Mesendoderm (in vitro differentiated cells): ENCODE measurements around the gene VPS18. TPM values are rescaled to one million over a fixed set of nuclear protein-coding genes. Genes with fewer than 3 reads are reported as not detected.
A peak's percentile ranks its signal among the peaks of the same experiment; 100 is the strongest.

ENCODE experiments used
- DNase-seq: peaks from one replicate; pipeline ENCODE4 v3.0.0; 2013
- H2AK5ac ChIP-seq: 2 replicates; pipeline ENCODE4 v1.6.1; 2013; ENCODE audit warnings: low read length, inconsistent platforms
- H2BK120ac ChIP-seq: 2 replicates; pipeline ENCODE4 v1.6.1; 2013; ENCODE audit warnings: low read depth, mild to moderate bottlenecking, low read length, moderate library complexity, mixed read lengths
- H2BK15ac ChIP-seq: replicated peaks from 2 replicates; pipeline ENCODE4 v1.6.1; 2013; ENCODE audit warnings: low read depth, mild to moderate bottlenecking, moderate library complexity
- H2BK5ac ChIP-seq: 2 replicates; pipeline ENCODE4 v1.6.1; 2013; ENCODE audit warnings: low read length, inconsistent platforms
- H3K18ac ChIP-seq: 2 replicates; pipeline ENCODE4 v1.6.1; 2013; ENCODE audit warnings: mild to moderate bottlenecking, low read length, mixed read lengths
- H3K23ac ChIP-seq: one replicate; pipeline ENCODE4 v1.6.1; 2013; ENCODE audit warnings: low read length
- H3K27ac ChIP-seq: 2 replicates; pipeline ENCODE4 v1.5.1; 2013; ENCODE audit warnings: low read depth, mild to moderate bottlenecking, inconsistent platforms, low read length, moderate library complexity
- H3K27me3 ChIP-seq: 2 replicates; pipeline ENCODE4 v1.6.1; 2013; ENCODE audit warnings: low read length, control low read depth, mild to moderate bottlenecking, inconsistent platforms; ENCODE audit not compliant: insufficient read depth, poor library complexity
- H3K36me3 ChIP-seq: 2 replicates; pipeline ENCODE4 v1.6.1; 2013; ENCODE audit warnings: low read length, inconsistent platforms; ENCODE audit not compliant: control insufficient read depth, insufficient read depth
- H3K4ac ChIP-seq: one replicate; pipeline ENCODE4 v1.6.1; 2013; ENCODE audit warnings: low read depth, mild to moderate bottlenecking, low read length, moderate library complexity
- H3K4me1 ChIP-seq: 2 replicates; pipeline ENCODE4 v1.6.1; 2013; ENCODE audit warnings: low read depth, low read length, inconsistent platforms; ENCODE audit not compliant: control insufficient read depth
- H3K4me2 ChIP-seq: 2 replicates; pipeline ENCODE4 v1.6.1; 2013; ENCODE audit warnings: low read length
- H3K4me3 ChIP-seq: 2 replicates; pipeline ENCODE4 v1.5.1; 2013; ENCODE audit warnings: mild to moderate bottlenecking, low read length
- H3K56ac ChIP-seq: one replicate; pipeline ENCODE4 v1.6.1; 2013; ENCODE audit warnings: low read length
- H3K79me1 ChIP-seq: 2 replicates; pipeline ENCODE4 v1.6.1; 2013; ENCODE audit warnings: low read length, inconsistent platforms
- H3K79me2 ChIP-seq: 2 replicates; pipeline ENCODE4 v1.6.1; 2013; ENCODE audit warnings: mild to moderate bottlenecking, low read length; ENCODE audit not compliant: control insufficient read depth, insufficient read depth
- H3K9ac ChIP-seq: 2 replicates; pipeline ENCODE4 v1.6.1; 2013; ENCODE audit warnings: low read length, inconsistent platforms
- H4K5ac ChIP-seq: one replicate; pipeline ENCODE4 v1.6.1; 2013; ENCODE audit warnings: low read length
- H4K8ac ChIP-seq: one replicate; pipeline ENCODE4 v1.6.1; 2013; ENCODE audit warnings: low read depth, mild to moderate bottlenecking, control low read depth, low read length, moderate library complexity
- WGBS: extraction: QIAGEN DNeasy Blood & Tissue Kit; methylation state at CpG from one replicate; pipeline ENCODE4 v1.1.7; 2013; ENCODE audit warnings: low lambda C conversion rate, missing lambda C conversion rate; ENCODE audit not compliant: insufficient coverage; ENCODE audit errors: extremely low coverage; 5-methylcytosine and 5-hydroxymethylcytosine counted together
- polyA plus RNA-seq, 2 experiments: library from polyadenylated mRNA; stranded (reverse); fragments of 200-250 nt; gene quantifications; one replicate each; pipeline ENCODE4 v1.2.3, GENCODE V29; 2013

Gene VPS18, protein sequence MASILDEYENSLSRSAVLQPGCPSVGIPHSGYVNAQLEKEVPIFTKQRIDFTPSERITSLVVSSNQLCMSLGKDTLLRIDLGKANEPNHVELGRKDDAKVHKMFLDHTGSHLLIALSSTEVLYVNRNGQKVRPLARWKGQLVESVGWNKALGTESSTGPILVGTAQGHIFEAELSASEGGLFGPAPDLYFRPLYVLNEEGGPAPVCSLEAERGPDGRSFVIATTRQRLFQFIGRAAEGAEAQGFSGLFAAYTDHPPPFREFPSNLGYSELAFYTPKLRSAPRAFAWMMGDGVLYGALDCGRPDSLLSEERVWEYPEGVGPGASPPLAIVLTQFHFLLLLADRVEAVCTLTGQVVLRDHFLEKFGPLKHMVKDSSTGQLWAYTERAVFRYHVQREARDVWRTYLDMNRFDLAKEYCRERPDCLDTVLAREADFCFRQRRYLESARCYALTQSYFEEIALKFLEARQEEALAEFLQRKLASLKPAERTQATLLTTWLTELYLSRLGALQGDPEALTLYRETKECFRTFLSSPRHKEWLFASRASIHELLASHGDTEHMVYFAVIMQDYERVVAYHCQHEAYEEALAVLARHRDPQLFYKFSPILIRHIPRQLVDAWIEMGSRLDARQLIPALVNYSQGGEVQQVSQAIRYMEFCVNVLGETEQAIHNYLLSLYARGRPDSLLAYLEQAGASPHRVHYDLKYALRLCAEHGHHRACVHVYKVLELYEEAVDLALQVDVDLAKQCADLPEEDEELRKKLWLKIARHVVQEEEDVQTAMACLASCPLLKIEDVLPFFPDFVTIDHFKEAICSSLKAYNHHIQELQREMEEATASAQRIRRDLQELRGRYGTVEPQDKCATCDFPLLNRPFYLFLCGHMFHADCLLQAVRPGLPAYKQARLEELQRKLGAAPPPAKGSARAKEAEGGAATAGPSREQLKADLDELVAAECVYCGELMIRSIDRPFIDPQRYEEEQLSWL
- 11.7 TPM for polyA plus RNA-seq (2013, experiment 1 of 2)
- polyA plus RNA-seq (2013, experiment 2 of 2) = 11.5 TPM

DNA sequence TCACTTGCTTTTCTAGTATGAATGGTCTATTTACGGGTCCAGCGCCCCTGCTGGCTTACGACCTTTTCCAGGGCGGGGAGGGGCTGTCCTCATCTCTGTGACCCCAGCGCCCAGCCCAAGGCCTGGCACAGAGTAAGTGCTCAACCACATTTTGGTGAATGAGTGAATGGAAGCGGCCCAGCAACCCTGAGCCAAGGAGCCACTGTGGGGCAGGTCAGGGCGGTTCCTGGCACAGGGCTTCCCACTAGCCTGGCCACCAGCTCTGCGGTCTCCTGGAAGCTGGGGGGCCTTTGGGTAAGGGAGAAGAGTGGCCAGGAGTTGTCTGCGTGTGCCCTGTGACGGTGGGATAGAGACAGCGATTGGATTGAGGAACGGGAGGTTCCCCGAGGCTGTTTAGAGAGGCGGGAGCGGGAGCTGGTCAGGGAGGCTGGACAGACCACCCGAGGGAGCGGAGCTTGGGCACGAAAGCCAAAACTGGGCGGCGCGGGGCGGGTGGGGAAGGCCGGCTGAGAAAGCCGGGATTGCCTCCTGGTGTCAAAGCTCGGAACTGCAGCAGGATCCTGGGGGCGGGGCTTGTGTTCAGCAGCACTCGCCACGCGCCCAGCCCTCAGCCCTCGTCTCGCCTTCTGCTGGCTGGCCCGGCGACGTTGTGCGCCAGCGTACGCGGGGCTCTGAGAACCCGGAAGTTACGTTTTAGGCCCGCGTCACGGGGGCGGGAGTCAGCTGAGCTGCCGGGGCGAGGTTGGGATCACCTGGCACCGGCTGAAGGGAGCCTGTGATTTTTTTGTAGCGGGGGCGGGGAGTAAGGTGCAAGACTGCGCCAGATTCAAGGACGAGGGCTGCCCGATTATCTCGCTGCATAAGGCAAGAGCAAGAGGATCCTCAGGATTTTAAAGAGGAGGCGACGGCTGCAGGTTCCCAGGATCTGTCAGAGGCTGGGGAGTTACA, at the start of gene VPS18:
Gene VPS18, plus strand, starts transcription at position 718 of the 948 bp plus-strand sequence. CDS start 319 bp downstream, outside the sequence.
- Histone ChIP-seq H3K4me2 (peak within 1 kb of the TSS; percentile 73), H3K4me1 (no peaks in the 10 kb centered on the region), H2AK5ac (no peak within 1 kb of the TSS), H3K4ac (no peak within 1 kb of the TSS), H2BK120ac (no peak within 1 kb of the TSS), H3K18ac (peak within 1 kb of the TSS; percentile 22), H3K23ac (peak within 1 kb of the TSS; percentile 56), H3K9ac (peak within 1 kb of the TSS; percentile 94), H3K27ac (peak within 1 kb of the TSS; percentile 63), H3K56ac (peak within 1 kb of the TSS; percentile 98), H4K8ac (no peak within 1 kb of the TSS), H3K4me3 (peak within 1 kb of the TSS; percentile 90), H2BK5ac (no peak within 1 kb of the TSS), H3K79me2 (peaks cover 6% of the 10 kb centered on the region), H3K27me3 (no peaks in the 10 kb centered on the region), H4K5ac (no peak within 1 kb of the TSS), H2BK15ac (no peak within 1 kb of the TSS), H3K36me3 (peaks cover 1% of the 10 kb centered on the region), H3K79me1 (peaks cover 8% of the 10 kb centered on the region)
- DNase-seq = peak; percentile 98
- WGBS = no CpG with 5 or more reads among the region's 55 CpGs

DNA sequence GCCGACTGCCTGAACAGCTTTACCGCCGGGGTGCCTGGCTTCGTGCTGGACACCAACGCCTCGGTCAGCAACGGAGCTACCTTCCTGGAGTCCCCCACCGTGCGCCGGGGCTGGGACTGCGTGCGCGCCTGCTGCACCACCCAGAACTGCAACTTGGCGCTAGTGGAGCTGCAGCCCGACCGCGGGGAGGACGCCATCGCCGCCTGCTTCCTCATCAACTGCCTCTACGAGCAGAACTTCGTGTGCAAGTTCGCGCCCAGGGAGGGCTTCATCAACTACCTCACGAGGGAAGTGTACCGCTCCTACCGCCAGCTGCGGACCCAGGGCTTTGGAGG, 49.6 kb upstream of the VPS18 start:
- DNase-seq = peak; percentile 47
- Histone ChIP-seq H4K8ac (no peak overlapping the region), H3K9ac (peak overlapping the region; percentile 94), H3K27me3 (no peaks in the 10 kb centered on the region), H3K4me1 (peaks cover 20% of the 10 kb centered on the region), H3K18ac (peak overlapping the region; percentile 21), H2BK5ac (no peak overlapping the region), H2BK120ac (peak overlapping the region; percentile 19), H3K79me1 (peaks cover 25% of the 10 kb centered on the region), H3K79me2 (peaks cover 31% of the 10 kb centered on the region), H2BK15ac (no peak overlapping the region), H3K4me2 (peak overlapping the region; percentile 99), H3K56ac (peak overlapping the region; percentile 97), H3K27ac (no peak overlapping the region), H3K4me3 (peak overlapping the region; percentile 79), H3K23ac (no peak overlapping the region), H2AK5ac (no peak overlapping the region), H3K4ac (no peak overlapping the region), H3K36me3 (peaks cover 1% of the 10 kb centered on the region), H4K5ac (no peak overlapping the region)
- WGBS = no CpG with 5 or more reads among the region's 28 CpGs

DNA sequence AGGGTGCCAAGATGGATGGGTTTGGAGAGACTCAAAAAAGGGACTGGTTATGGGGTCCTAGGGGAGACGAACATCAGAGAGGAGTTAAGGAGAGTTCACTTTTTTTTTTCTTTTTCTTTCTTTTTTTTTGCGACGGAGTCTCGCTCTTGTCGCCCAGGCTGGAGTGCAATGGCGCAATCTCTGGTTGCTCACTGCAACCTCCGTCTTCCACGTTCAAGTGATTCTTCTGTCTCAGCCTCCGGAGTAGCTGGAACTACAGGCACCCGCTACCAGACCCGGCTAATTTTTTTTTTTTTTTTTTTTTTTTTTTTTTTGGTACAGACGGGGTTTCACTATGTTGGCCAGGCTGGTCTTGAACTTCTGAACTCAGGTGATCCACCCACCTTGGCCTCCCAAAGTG, 49.2 kb upstream of the VPS18 start:
- H3K56ac ChIP-seq = peak overlapping the region; percentile 97
- no peak overlapping the region for H2BK120ac ChIP-seq
- peaks cover 20% of the 10 kb centered on the region for H3K4me1 ChIP-seq
- no peak overlapping the region for H4K8ac ChIP-seq
- H2BK15ac ChIP-seq = no peak overlapping the region
- no CpG with 5 or more reads among the region's 12 CpGs for WGBS
- H3K36me3 ChIP-seq = peaks cover 1% of the 10 kb centered on the region
- H3K4me2 ChIP-seq = peak overlapping the region; percentile 99
- no peak overlapping the region for H4K5ac ChIP-seq
- no peak overlapping the region for H2AK5ac ChIP-seq
- H3K4me3 ChIP-seq = peak overlapping the region; percentile 79
- H3K27me3 ChIP-seq = no peaks in the 10 kb centered on the region
- peaks cover 31% of the 10 kb centered on the region for H3K79me2 ChIP-seq
- H3K79me1 ChIP-seq = peaks cover 25% of the 10 kb centered on the region
- no peak overlapping the region for H3K4ac ChIP-seq
- DNase-seq = no peak
- H3K18ac ChIP-seq = no peak overlapping the region
- no peak overlapping the region for H3K27ac ChIP-seq
- H3K9ac ChIP-seq = peak overlapping the region; percentile 94
- H2BK5ac ChIP-seq = no peak overlapping the region
- H3K23ac ChIP-seq = no peak overlapping the region

DNA sequence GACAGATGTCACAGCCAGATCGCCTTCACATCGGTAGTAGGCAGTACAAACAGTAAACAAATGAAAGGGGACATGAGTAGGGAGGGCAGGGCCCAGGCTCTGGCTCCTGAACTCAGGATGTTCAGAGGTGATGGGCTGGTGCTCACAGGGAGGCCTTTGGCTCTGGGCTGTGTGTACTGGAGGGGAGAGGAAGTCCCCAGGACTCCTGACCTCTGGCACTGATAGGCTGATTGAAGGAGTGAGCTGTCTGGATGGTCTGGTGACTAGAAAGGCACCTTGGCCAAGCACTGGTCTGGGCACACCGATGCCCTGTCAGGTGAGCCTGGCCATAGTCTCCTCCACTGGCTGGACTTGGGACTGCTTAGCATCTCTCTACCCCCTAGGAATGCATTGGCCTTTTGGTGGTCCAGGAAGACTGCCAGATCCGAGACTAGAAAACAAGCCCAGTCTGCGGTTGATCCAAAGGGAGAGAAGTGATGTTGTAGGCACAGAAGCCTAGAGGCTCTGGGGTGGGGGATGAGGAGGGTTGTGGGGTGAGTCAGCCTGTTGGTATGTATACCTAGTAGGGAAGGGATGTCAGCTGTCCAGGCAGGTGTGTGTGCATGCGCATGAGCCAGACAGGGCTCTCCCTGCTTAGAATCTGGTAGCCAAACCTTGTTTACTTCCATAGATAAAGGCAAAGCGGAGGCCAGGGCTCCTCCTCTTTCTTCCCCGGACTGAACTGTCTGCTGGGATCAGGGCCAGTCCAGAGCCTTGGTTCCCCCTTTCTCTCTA, 48.6 kb upstream of the VPS18 start:
- H3K27me3 ChIP-seq = no peaks in the 10 kb centered on the region
- no peak overlapping the region for H3K4ac ChIP-seq
- no peak overlapping the region for H2BK15ac ChIP-seq
- no CpG with 5 or more reads among the region's 8 CpGs for WGBS
- H4K8ac ChIP-seq = no peak overlapping the region
- H3K4me3 ChIP-seq = no peak overlapping the region
- peak; percentile 89 for DNase-seq
- H3K18ac ChIP-seq = no peak overlapping the region
- H3K4me2 ChIP-seq = peak overlapping the region; percentile 57
- H3K27ac ChIP-seq = no peak overlapping the region
- peaks cover 1% of the 10 kb centered on the region for H3K36me3 ChIP-seq
- no peak overlapping the region for H2AK5ac ChIP-seq
- H3K9ac ChIP-seq = peak overlapping the region; percentile 25
- no peak overlapping the region for H3K23ac ChIP-seq
- peak overlapping the region; percentile 62 for H3K56ac ChIP-seq
- H3K79me2 ChIP-seq = peaks cover 31% of the 10 kb centered on the region
- no peak overlapping the region for H2BK5ac ChIP-seq
- H3K4me1 ChIP-seq = peaks cover 20% of the 10 kb centered on the region
- no peak overlapping the region for H2BK120ac ChIP-seq
- H4K5ac ChIP-seq = no peak overlapping the region
- peaks cover 25% of the 10 kb centered on the region for H3K79me1 ChIP-seq

DNA sequence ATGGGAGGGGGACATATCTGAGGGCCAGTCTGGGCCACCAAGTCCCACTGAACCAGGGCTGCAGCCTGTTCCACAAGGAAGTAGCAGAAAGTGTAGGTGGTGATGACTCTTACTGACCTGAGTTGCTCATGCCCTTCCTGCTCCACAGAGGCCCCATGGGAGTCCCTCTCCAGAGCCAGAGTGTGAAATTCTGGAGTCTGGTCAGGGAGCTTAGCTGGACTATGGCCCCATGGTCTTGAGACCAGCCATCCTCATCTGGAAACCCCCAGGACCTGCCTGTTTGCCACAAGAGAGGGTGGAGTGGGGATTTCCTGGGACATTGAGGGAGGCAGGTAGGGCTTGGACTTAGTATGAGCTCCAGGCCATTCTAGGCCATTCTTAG, 47.4 kb upstream of the VPS18 start:
- Histone ChIP-seq H3K9ac (no peak overlapping the region), H2AK5ac (peak overlapping the region; percentile 58), H3K4ac (no peak overlapping the region), H3K27me3 (no peaks in the 10 kb centered on the region), H3K79me1 (peaks cover 25% of the 10 kb centered on the region), H4K8ac (no peak overlapping the region), H3K23ac (no peak overlapping the region), H3K4me1 (peaks cover 20% of the 10 kb centered on the region), H3K4me3 (no peak overlapping the region), H3K4me2 (peak overlapping the region; percentile 29), H2BK120ac (no peak overlapping the region), H3K79me2 (peaks cover 31% of the 10 kb centered on the region), H3K27ac (no peak overlapping the region), H3K56ac (peak overlapping the region; percentile 11), H2BK5ac (no peak overlapping the region), H3K36me3 (peaks cover 1% of the 10 kb centered on the region), H3K18ac (no peak overlapping the region), H4K5ac (no peak overlapping the region), H2BK15ac (no peak overlapping the region)
- no peak for DNase-seq
